ENCODE measurements around the gene MSTN.

- TF ChIP-seq CTCF (IDR thresholded peaks at IDR 0.05) (no peak), POLR2A (IDR thresholded peaks at IDR 0.05; ENCODE audit: low read depth) (no peak), POLR2AphosphoS5 (IDR thresholded peaks at IDR 0.05) (no peak), EP300 (IDR thresholded peaks at IDR 0.05) (no peak)
These were observed 19.1 kb downstream of the MSTN start for GRCh38 chr2:190043441-190043840.

Data from esophagus muscularis mucosa (tissue), 4 donors.